BLaER1 treated with 17β-estradiol and CSF1 and Interleukin-3, amounts not matched to agents 10 nM and 100 nM (cell line): ENCODE results near the gene GPSM1.
"Not testable (repeated sequence)": the region's sequence is repeated elsewhere in the genome, so short reads cannot be mapped to it uniquely, and the experiment has no call there.

ENCODE experiments used
- H3K27ac ChIP-seq, 11 experiments: shearing (Covaris generic); formaldehyde crosslinking; 2 replicates each; pipeline ENCODE4 v1.8.1; 2022
- H3K27me3 ChIP-seq, 11 experiments: shearing (Covaris generic); formaldehyde crosslinking; 2 replicates each; pipeline ENCODE4 v1.8.1; 2022
- H3K36me3 ChIP-seq, 11 experiments: shearing (Covaris generic); formaldehyde crosslinking; 2 replicates each; pipeline ENCODE4 v1.8.1; 2022
- H3K4me1 ChIP-seq, 10 experiments: shearing (Covaris generic); formaldehyde crosslinking; 2 replicates each; pipeline ENCODE4 v1.8.1; 2022
- H3K4me2 ChIP-seq, 11 experiments: shearing (Covaris generic); formaldehyde crosslinking; 2 replicates each; pipeline ENCODE4 v1.8.1; 2022
- H3K4me3 ChIP-seq, 10 experiments: shearing (Covaris generic); formaldehyde crosslinking; 2 replicates each; pipeline ENCODE4 v1.8.1; 2022
- H3K9ac ChIP-seq, 11 experiments: shearing (Covaris generic); formaldehyde crosslinking; 2 replicates each; pipeline ENCODE4 v1.8.1; 2022
- H3K9me3 ChIP-seq, 11 experiments: shearing (Covaris generic); formaldehyde crosslinking; replicated peaks in 1 of 11; 2 replicates each; pipeline ENCODE4 v1.8.1; 2022
- H4K20me1 ChIP-seq, 11 experiments: shearing (Covaris generic); formaldehyde crosslinking; 2 replicates each; pipeline ENCODE4 v1.8.1; 2022
- Cebpa-rat ChIP-seq, 11 experiments: shearing (Covaris generic); IDR thresholded peaks; 2 replicates each; pipeline ENCODE4 v1.8.1; 2022

Gene GPSM1

GRCh38 chr9:136347472-136348256 lies 20.3 kb downstream of the GPSM1 start:
- no peak overlapping the region for H3K4me3 ChIP-seq

GRCh38 chr9:136348691-136349090 lies 21.4 kb downstream of the GPSM1 start:
- peaks cover 0 to 64% (median 11%) of the 10 kb centered on the region in 11 experiments; a peak in 11 of 22 replicates for H3K36me3 ChIP-seq
- H3K27me3 ChIP-seq, result no peaks in the 10 kb centered on the region
- H3K4me1 ChIP-seq, result peaks cover 0 to 68% (median 36%) of the 10 kb centered on the region in 10 experiments; a peak in 16 of 20 replicates
- H3K27ac ChIP-seq, result no peak overlapping the region
- no peak overlapping the region for H3K4me3 ChIP-seq
- peak overlapping the region in 9 of 11 experiments; percentile 4 to 62 (median 32); a peak in 6 of 22 replicates for H3K9ac ChIP-seq
- H3K4me2 ChIP-seq, result peak overlapping the region in 8 of 11 experiments; percentile 23 to 66 (median 55); a peak in 14 of 22 replicates
- peaks cover 0 to 95% (median 79%) of the 10 kb centered on the region in 11 experiments; a peak in 18 of 22 replicates for H4K20me1 ChIP-seq
- H3K9me3 ChIP-seq, result no peaks in the 10 kb centered on the region
- TF ChIP-seq Cebpa-rat (IDR thresholded peaks at IDR 0.05), result no peak

More at GRCh38 chr9:136347472-136348256, 20.3 kb downstream of the GPSM1 start:
- Histone ChIP-seq H3K4me1 (peaks cover 7 to 68% (median 43%) of the 10 kb centered on the region in 10 experiments), H3K27me3 (no peaks in the 10 kb centered on the region), H3K4me2 (peak overlapping the region in 6 of 11 experiments; percentile 51 to 66 (median 60); a peak in 8 of 22 replicates), H4K20me1 (peaks cover 0 to 95% (median 77%) of the 10 kb centered on the region in 11 experiments; a peak in 18 of 22 replicates), H3K27ac (peak overlapping the region in 1 of 11 experiments; percentile 21; a peak in 2 of 22 replicates), H3K9ac (peak overlapping the region in 7 of 11 experiments; percentile 10 to 62 (median 36); a peak in 6 of 22 replicates), H3K36me3 (peaks cover 0 to 71% (median 18%) of the 10 kb centered on the region in 11 experiments; a peak in 11 of 22 replicates), H3K9me3 (no peaks in the 10 kb centered on the region)
- TF ChIP-seq Cebpa-rat (IDR thresholded peaks at IDR 0.05), result no peak

GRCh38 chr9:136349546-136349945 lies 22.2 kb downstream of the GPSM1 start:
- Histone ChIP-seq H3K27me3 (no peaks in the 10 kb centered on the region), H3K9ac (peak overlapping the region in 7 of 11 experiments; percentile 11 to 62 (median 36); a peak in 7 of 22 replicates), H3K4me2 (peak overlapping the region in 8 of 11 experiments; percentile 23 to 66 (median 55); a peak in 14 of 22 replicates), H3K27ac (peak overlapping the region in 2 of 11 experiments; percentile 17 to 22; a peak in 1 of 22 replicates), H3K4me3 (no peak overlapping the region), H3K9me3 (no peaks in the 10 kb centered on the region), H3K4me1 (peaks cover 0 to 71% (median 37%) of the 10 kb centered on the region in 10 experiments; a peak in 16 of 20 replicates), H4K20me1 (peaks cover 0 to 96% (median 85%) of the 10 kb centered on the region in 11 experiments; a peak in 19 of 22 replicates), H3K36me3 (peaks cover 0 to 58% (median 9%) of the 10 kb centered on the region in 11 experiments; a peak in 7 of 22 replicates)
- no peak for TF ChIP-seq Cebpa-rat (IDR thresholded peaks at IDR 0.05)

GRCh38 chr9:136351252-136351800 lies 24.0 kb downstream of the GPSM1 start:
- peaks cover 0 to 68% (median 36%) of the 10 kb centered on the region in 10 experiments; a peak in 16 of 20 replicates for H3K4me1 ChIP-seq
- no peak overlapping the region for H3K27ac ChIP-seq
- no peak overlapping the region for H3K4me3 ChIP-seq
- no peaks in the 10 kb centered on the region for H3K27me3 ChIP-seq
- no peak overlapping the region for H3K4me2 ChIP-seq
- no peak for TF ChIP-seq Cebpa-rat (IDR thresholded peaks at IDR 0.05)
- peaks cover 0 to 50% (median 7%) of the 10 kb centered on the region in 11 experiments; a peak in 16 of 22 replicates for H3K36me3 ChIP-seq
- H3K9me3 ChIP-seq, result no peaks in the 10 kb centered on the region
- H4K20me1 ChIP-seq, result peaks cover 0 to 91% (median 72%) of the 10 kb centered on the region in 11 experiments; a peak in 19 of 22 replicates
- peak overlapping the region in 2 of 11 experiments; percentile 23 to 29; a peak in 2 of 22 replicates for H3K9ac ChIP-seq

GRCh38 chr9:136351868-136352267 lies 24.5 kb downstream of the GPSM1 start:
- Histone ChIP-seq H3K4me1 (peaks cover 0 to 63% (median 36%) of the 10 kb centered on the region in 10 experiments; a peak in 16 of 20 replicates), H3K36me3 (peaks cover 3 to 50% (median 12%) of the 10 kb centered on the region in 11 experiments; a peak in 17 of 22 replicates), H4K20me1 (peaks cover 0 to 91% (median 69%) of the 10 kb centered on the region in 11 experiments; a peak in 19 of 22 replicates)
- H3K27me3 ChIP-seq, H3K9me3 ChIP-seq, H3K9ac ChIP-seq, H3K4me3 ChIP-seq, H3K4me2 ChIP-seq, H3K27ac ChIP-seq: not testable (repeated sequence)

- H3K9me3 ChIP-seq, result no peaks in the 10 kb centered on the region
- H3K4me1 ChIP-seq, result peaks cover 0 to 55% (median 34%) of the 10 kb centered on the region in 10 experiments; a peak in 16 of 20 replicates
- peak overlapping the region in 1 of 11 experiments; percentile 3; a peak in 2 of 22 replicates for H3K4me2 ChIP-seq
- peak overlapping the region in 2 of 11 experiments; percentile 3 to 9; a peak in 1 of 22 replicates for H3K9ac ChIP-seq
- peaks cover 0 to 91% (median 74%) of the 10 kb centered on the region in 11 experiments; a peak in 19 of 22 replicates for H4K20me1 ChIP-seq
- H3K27me3 ChIP-seq, result no peaks in the 10 kb centered on the region
- no peak overlapping the region for H3K27ac ChIP-seq
- TF ChIP-seq Cebpa-rat (IDR thresholded peaks at IDR 0.05), result no peak
- peaks cover 4 to 53% (median 20%) of the 10 kb centered on the region in 11 experiments; a peak in 18 of 22 replicates for H3K36me3 ChIP-seq
- no peak overlapping the region for H3K4me3 ChIP-seq
These were observed 25.3 kb downstream of the GPSM1 start for GRCh38 chr9:136352682-136353081.

- Histone ChIP-seq H3K27ac (no peak overlapping the region; a peak in 1 of 22 replicates), H3K4me1 (peaks cover 0 to 51% (median 30%) of the 10 kb centered on the region in 10 experiments; a peak in 16 of 20 replicates), H3K27me3 (no peaks in the 10 kb centered on the region), H3K4me3 (no peak overlapping the region), H3K9me3 (no peaks in the 10 kb centered on the region), H3K4me2 (peak overlapping the region in 1 of 11 experiments; percentile 3; a peak in 1 of 22 replicates), H3K36me3 (peaks cover 7 to 53% (median 24%) of the 10 kb centered on the region in 11 experiments; a peak in 19 of 22 replicates), H3K9ac (peak overlapping the region in 2 of 11 experiments; percentile 9 to 23; a peak in 2 of 22 replicates), H4K20me1 (peaks cover 0 to 91% (median 75%) of the 10 kb centered on the region in 11 experiments; a peak in 19 of 22 replicates)
- no peak for TF ChIP-seq Cebpa-rat (IDR thresholded peaks at IDR 0.05)
These were observed 25.7 kb downstream of the GPSM1 start for GRCh38 chr9:136353088-136353487.

GRCh38 chr9:136353757-136354488 lies 26.6 kb downstream of the GPSM1 start:
- TF ChIP-seq Cebpa-rat (IDR thresholded peaks at IDR 0.05), result no peak
- Histone ChIP-seq H3K36me3 (peaks cover 7 to 52% (median 33%) of the 10 kb centered on the region in 11 experiments; a peak in 20 of 22 replicates), H3K4me2 (no peak overlapping the region)

More at GRCh38 chr9:136353757-136354488, 26.6 kb downstream of the GPSM1 start:
- H3K4me1 ChIP-seq, result peaks cover 0 to 48% (median 21%) of the 10 kb centered on the region in 10 experiments; a peak in 16 of 20 replicates
- peaks cover 0 to 91% (median 74%) of the 10 kb centered on the region in 11 experiments; a peak in 19 of 22 replicates for H4K20me1 ChIP-seq
- no peak overlapping the region for H3K4me3 ChIP-seq
- no peaks in the 10 kb centered on the region for H3K9me3 ChIP-seq
- H3K27ac ChIP-seq, result peak overlapping the region in 1 of 11 experiments; percentile 29; a peak in 2 of 22 replicates
- H3K27me3 ChIP-seq, result no peaks in the 10 kb centered on the region
- H3K9ac ChIP-seq, result peak overlapping the region in 2 of 11 experiments; percentile 14 to 38; a peak in 1 of 22 replicates
